Testis (tissue), 3 donors: ENCODE results near the gene C2CD3. TPM values are rescaled to one million over a fixed set of nuclear protein-coding genes. Genes with fewer than 3 reads are reported as not detected.
"Not testable (repeated sequence)": the region's sequence is repeated elsewhere in the genome, so short reads cannot be mapped to it uniquely, and the experiment has no call there.

Experiments
- DNase-seq: peaks from one replicate; pipeline ENCODE4 v3.0.0-alpha.2; 2019
- H3K27ac ChIP-seq, 2 donors: fragments of 200-600 bp; sonication (generic); one replicate each; pipeline ENCODE4 v1.5.1; 2019
- H3K27me3 ChIP-seq: fragments of 200-600 bp; sonication (generic); one replicate; pipeline ENCODE4 v1.5.1; 2019
- H3K36me3 ChIP-seq: fragments of 200-600 bp; sonication (generic); one replicate; pipeline ENCODE4 v1.5.1; 2017; ENCODE audit warnings: low read depth; ENCODE audit errors: missing control alignments
- H3K4me1 ChIP-seq: fragments of 200-600 bp; sonication (generic); one replicate; pipeline ENCODE4 v1.5.1; 2019
- H3K4me3 ChIP-seq, 2 donors: fragments of 200-600 bp; sonication (generic); one replicate each; pipeline ENCODE4 v1.5.1; 2017 to 2019
- H3K9me3 ChIP-seq: fragments of 200-600 bp; sonication (generic); one replicate; pipeline ENCODE4 v1.5.1; 2017
- CTCF ChIP-seq, 3 experiments: fragments of 450-650 bp in 2 of 3; fragments of 200-600 bp in 1 of 3; sonication (generic) in 1 of 3; IDR thresholded peaks; one replicate each; pipeline ENCODE4 v1.5.1; 2016 to 2019; ENCODE audit warnings: antibody characterized with exemption in 3 of 3, mild to moderate bottlenecking in 2 of 3, moderate library complexity in 1 of 3
- POLR2A ChIP-seq: fragments of 450-650 bp; IDR thresholded peaks from one replicate; pipeline ENCODE4 v1.6.1; 2017; ENCODE audit warnings: antibody characterized with exemption, mild to moderate bottlenecking, moderate library complexity
- WGBS, 2 donors: methylation state at CpG; one replicate each; pipeline ENCODE4 v1.1.5; 2018; 5-methylcytosine and 5-hydroxymethylcytosine counted together
- intact Hi-C: fragments of 100-400 bp; cut with DNase I; formaldehyde crosslinking; loops from one replicate; pipeline ENCODE4 v1.15.1; 2023; ENCODE audit warnings: low total_unique reads
- polyA plus RNA-seq: library from polyadenylated mRNA; stranded (reverse); fragments of 350-450 nt; fragmentation: Illumina TruSeq; extraction: RNeasy Lipid Tissue Mini Kit (QIAGEN cat#74804); gene quantifications from one replicate; pipeline ENCODE4 v1.2.3, GENCODE V29; 2014; ENCODE audit warnings: low read depth, low replicate concordance; ENCODE audit not compliant: insufficient read depth
- total RNA-seq, 2 donors: library from RNA; depleted of rRNA; stranded (reverse); fragments of >200 nt; gene quantifications; one replicate each; pipeline ENCODE4 v1.2.3, GENCODE V29; 2016

C2CD3 gene
- total and polyA plus RNA-seq, 3 donors from 2014 or later, result 56.1 to 89.4 (median 59.0) TPM

- WGBS, 2 donors, result 67 to 78% methylated on average over 6 of the region's 6 CpGs
- no peaks in the 10 kb centered on the region for H3K4me1 ChIP-seq
- H3K4me3 ChIP-seq, result no peak overlapping the region
- H3K9me3 ChIP-seq, result no peaks in the 10 kb centered on the region
- no peak overlapping the region for H3K27ac ChIP-seq
- DNase-seq, result no peak
- TF ChIP-seq CTCF (IDR thresholded peaks at IDR 0.05) (no peak), POLR2A (no peak)
- H3K27me3 ChIP-seq, result no peaks in the 10 kb centered on the region
- intact Hi-C loops, result no loop called here
- H3K36me3 ChIP-seq, result no peaks in the 10 kb centered on the region
Measured at GRCh38 chr11:74085542-74085892, 85.3 kb downstream of the C2CD3 start.

GRCh38 chr11:74084796-74085541, 85.8 kb downstream of the C2CD3 start:
- no peaks in the 10 kb centered on the region for H3K36me3 ChIP-seq
- DNase-seq, result no peak

GRCh38 chr11:74083927-74084326, 86.9 kb downstream of the C2CD3 start:
- DNase-seq, H3K27ac ChIP-seq, H3K4me1 ChIP-seq, intact Hi-C loops, H3K36me3 ChIP-seq, H3K4me3 ChIP-seq, H3K27me3 ChIP-seq, H3K9me3 ChIP-seq: not testable (repeated sequence)
- WGBS, 2 donors, result 97 to 98% methylated on average over 4 of the region's 4 CpGs

More at GRCh38 chr11:74084796-74085541, 85.8 kb downstream of the C2CD3 start:
- Histone ChIP-seq H3K4me1 (no peaks in the 10 kb centered on the region), H3K27ac (no peak overlapping the region), H3K9me3 (no peaks in the 10 kb centered on the region), H3K27me3 (no peaks in the 10 kb centered on the region), H3K4me3 (no peak overlapping the region)
- no peak for TF ChIP-seq CTCF (IDR thresholded peaks at IDR 0.05)
- TF ChIP-seq POLR2A, result no peak
- 86 to 95% methylated on average over 2 of the region's 2 CpGs for WGBS, 2 donors
- intact Hi-C loops, result no loop called here

- Histone ChIP-seq H3K27me3 (no peaks in the 10 kb centered on the region), H3K4me3 (no peak overlapping the region), H3K4me1 (no peaks in the 10 kb centered on the region), H3K9me3 (no peaks in the 10 kb centered on the region), H3K36me3 (no peaks in the 10 kb centered on the region), H3K27ac (no peak overlapping the region)
- intact Hi-C loops, result no loop called here
- TF ChIP-seq POLR2A (no peak), CTCF (IDR thresholded peaks at IDR 0.05) (no peak)
- 90 to 93% methylated on average over 1 of the region's 1 CpG for WGBS, 2 donors
- DNase-seq, result no peak
Measured at GRCh38 chr11:74081428-74081827, 89.4 kb downstream of the C2CD3 start.

- no peaks in the 10 kb centered on the region for H3K9me3 ChIP-seq
- DNase-seq, result no peak
- intact Hi-C loops, result no loop called here
- no peaks in the 10 kb centered on the region for H3K36me3 ChIP-seq
- 69 to 75% methylated on average over 3 of the region's 3 CpGs for WGBS, 2 donors
- H3K4me1 ChIP-seq, result no peaks in the 10 kb centered on the region
- no peak overlapping the region for H3K4me3 ChIP-seq
- TF ChIP-seq POLR2A (no peak), CTCF (IDR thresholded peaks at IDR 0.05) (no peak)
- no peaks in the 10 kb centered on the region for H3K27me3 ChIP-seq
- H3K27ac ChIP-seq, result no peak overlapping the region
Measured at GRCh38 chr11:74077193-74077592, 93.6 kb downstream of the C2CD3 start.
